Thyroid gland (tissue), 4 donors: ENCODE data around the gene WDR64.

Source experiments
- POLR2A ChIP-seq, 2 donors: fragments of 450-650 bp; IDR thresholded peaks; one replicate each; pipeline ENCODE4 v1.6.1; 2017; ENCODE audit warnings: antibody characterized with exemption in 2 of 2, mild to moderate bottlenecking in 2 of 2, moderate library complexity in 1 of 2
- TF ChIP-seq, protein P1 (sequence below), 6 experiments: fragments of 200-600 bp in 3 of 6; fragments of 450-650 bp in 3 of 6; sonication (generic) in 3 of 6; IDR thresholded peaks; one replicate each; pipeline ENCODE4 v1.5.1; 2016 to 2019; ENCODE audit warnings: antibody characterized with exemption in 6 of 6, mild to moderate bottlenecking in 2 of 6, inconsistent platforms in 1 of 6, moderate library complexity in 1 of 6

DNA sequence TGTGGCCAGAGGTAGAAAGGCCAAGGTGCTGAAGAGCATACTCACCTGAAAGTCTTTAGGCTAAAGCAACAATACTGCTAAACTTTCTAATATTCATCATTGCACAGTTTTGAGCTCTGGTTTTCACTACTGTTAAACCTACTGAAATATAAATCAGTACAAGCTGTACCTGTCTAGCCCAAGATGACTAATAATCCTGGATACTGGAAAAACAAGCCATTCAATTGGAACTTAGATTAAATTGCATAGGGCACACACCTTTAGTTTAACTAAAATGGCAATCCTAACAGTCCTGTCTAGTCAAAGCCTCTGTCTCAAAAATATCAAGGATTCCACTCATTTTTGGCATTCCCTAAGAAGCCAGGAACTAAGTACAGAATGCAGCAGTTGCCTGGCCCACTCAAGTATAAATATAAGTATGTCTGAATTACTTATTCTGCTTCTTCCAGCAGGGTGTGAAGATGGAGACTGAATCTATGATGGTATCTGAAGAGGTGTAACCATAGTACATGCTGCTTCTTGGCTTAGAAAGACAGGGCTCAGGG, 15.0 kb upstream of the WDR64 start:
- TF ChIP-seq, protein P1, sequence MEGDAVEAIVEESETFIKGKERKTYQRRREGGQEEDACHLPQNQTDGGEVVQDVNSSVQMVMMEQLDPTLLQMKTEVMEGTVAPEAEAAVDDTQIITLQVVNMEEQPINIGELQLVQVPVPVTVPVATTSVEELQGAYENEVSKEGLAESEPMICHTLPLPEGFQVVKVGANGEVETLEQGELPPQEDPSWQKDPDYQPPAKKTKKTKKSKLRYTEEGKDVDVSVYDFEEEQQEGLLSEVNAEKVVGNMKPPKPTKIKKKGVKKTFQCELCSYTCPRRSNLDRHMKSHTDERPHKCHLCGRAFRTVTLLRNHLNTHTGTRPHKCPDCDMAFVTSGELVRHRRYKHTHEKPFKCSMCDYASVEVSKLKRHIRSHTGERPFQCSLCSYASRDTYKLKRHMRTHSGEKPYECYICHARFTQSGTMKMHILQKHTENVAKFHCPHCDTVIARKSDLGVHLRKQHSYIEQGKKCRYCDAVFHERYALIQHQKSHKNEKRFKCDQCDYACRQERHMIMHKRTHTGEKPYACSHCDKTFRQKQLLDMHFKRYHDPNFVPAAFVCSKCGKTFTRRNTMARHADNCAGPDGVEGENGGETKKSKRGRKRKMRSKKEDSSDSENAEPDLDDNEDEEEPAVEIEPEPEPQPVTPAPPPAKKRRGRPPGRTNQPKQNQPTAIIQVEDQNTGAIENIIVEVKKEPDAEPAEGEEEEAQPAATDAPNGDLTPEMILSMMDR (IDR thresholded peaks at IDR 0.05) = no peak
- no peak for TF ChIP-seq POLR2A (IDR thresholded peaks at IDR 0.05)
